GM18502 (cell line): ENCODE data around the gene WDR37.

Source experiments
- ATAC-seq: cut with Tn5 transposase; IDR thresholded peaks from one replicate; pipeline ENCODE4 v1.9.1; 2021; ENCODE audit warnings: mild to moderate bottlenecking; ENCODE audit not compliant: unreplicated experiment, poor library complexity

Gene WDR37

DNA sequence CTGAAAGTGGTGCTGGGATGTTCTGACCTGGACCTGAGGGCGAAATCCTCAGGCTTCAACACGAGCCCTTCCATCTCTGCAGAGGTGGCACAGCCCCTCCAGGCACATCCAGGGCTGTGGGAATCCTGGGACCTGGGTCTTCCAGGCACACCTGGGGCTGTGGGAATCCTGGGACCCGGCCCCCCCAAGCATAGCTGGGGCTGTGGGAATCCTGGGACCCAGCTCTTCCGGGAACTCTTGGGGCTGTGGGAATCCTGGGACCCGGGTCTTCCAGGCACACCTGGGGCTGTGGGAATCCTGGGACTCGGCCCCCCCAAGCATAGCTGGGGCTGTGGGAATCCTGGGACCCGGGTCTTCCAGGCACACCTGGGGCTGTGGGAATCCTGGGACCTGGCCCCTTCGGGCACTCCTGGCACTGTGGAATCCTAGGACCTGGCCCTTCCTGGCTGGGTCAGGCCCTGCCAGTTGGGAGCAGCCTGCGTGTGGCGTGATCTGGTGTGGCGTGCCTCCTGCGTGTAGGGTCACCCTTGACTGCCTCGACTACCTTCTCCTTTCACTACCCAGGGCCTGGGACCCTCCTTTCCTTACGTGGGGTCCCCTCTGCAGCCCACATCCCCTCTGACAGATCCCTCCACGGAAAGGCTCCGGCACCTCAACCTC lies 124.0 kb downstream of the WDR37 start:
- ATAC-seq: no peak

- ATAC-seq: no peak
Measured at GRCh38 chr10:1180836-1181235, 124.7 kb downstream of the WDR37 start.
